WTC11 (cell line): Measurements from ENCODE around the gene VIT. TPM values are rescaled to one million over a fixed set of nuclear protein-coding genes. Genes with fewer than 3 reads are reported as not detected.
A peak's percentile ranks its signal among the peaks of the same experiment; 100 is the strongest.

ENCODE experiments used
- ATAC-seq: fragments of 200-7000 bp; cut with Tn5 transposase; 2 replicates; pipeline ENCODE4 v1.10.0; 2021; ENCODE audit warnings: mild to moderate bottlenecking, moderate library complexity
- CTCF ChIA-PET: fragments of 300-600 bp; sonication (Branson Sonifier 250); formaldehyde crosslinking; loops from one replicate; lab custom pipeline; 2021; ENCODE audit warnings: antibody characterized with exemption; lab: Charles Lee
- POLR2A ChIA-PET: fragments of 350-600 bp; sonication (Branson Sonifier 250); formaldehyde crosslinking; loops from one replicate; lab custom pipeline; 2021; ENCODE audit warnings: antibody characterized with exemption; lab: Charles Lee
- DNase-seq: peaks from one replicate; pipeline ENCODE4 v3.0.0; 2021; ENCODE audit warnings: low spot score
- H3K27ac Mint-ChIP-seq: 2 replicates; pipeline ENCODE4 v1.8.0; 2021; ENCODE audit warnings: mixed read lengths
- H3K27me3 Mint-ChIP-seq: 2 replicates; pipeline ENCODE4 v1.8.0; 2021; ENCODE audit warnings: low read depth, mild to moderate bottlenecking, moderate library complexity, mixed read lengths
- H3K36me3 Mint-ChIP-seq: 2 replicates; pipeline ENCODE4 v1.8.0; 2021; ENCODE audit warnings: mixed read lengths
- H3K4me1 Mint-ChIP-seq: 2 replicates; pipeline ENCODE4 v1.8.0; 2022; ENCODE audit warnings: mixed read lengths
- H3K4me3 Mint-ChIP-seq: 2 replicates; pipeline ENCODE4 v1.8.0; 2021; ENCODE audit warnings: mild to moderate bottlenecking, moderate library complexity, mixed read lengths
- H3K9me3 Mint-ChIP-seq: 2 replicates; pipeline ENCODE4 v1.8.0; 2021; ENCODE audit warnings: mixed read lengths
- AFF4 ChIP-seq: sonication (generic); formaldehyde crosslinking; IDR thresholded peaks from 2 replicates; pipeline ENCODE4 v1.8.1; 2023; ENCODE audit warnings: mild to moderate bottlenecking, missing genetic modification reagents, borderline replicate concordance
- ATF2 ChIP-seq: sonication (generic); formaldehyde crosslinking; IDR thresholded peaks from 2 replicates; pipeline ENCODE4 v1.8.1; 2022; ENCODE audit warnings: low read depth, missing genetic modification reagents, borderline replicate concordance
- CDX4 ChIP-seq: fragments of 250-450 bp; sonication (Bioruptor Pico); IDR thresholded peaks from 2 replicates; pipeline ENCODE4 v1.9.0; 2021; ENCODE audit warnings: moderate library complexity, mild to moderate bottlenecking, inconsistent platforms, borderline replicate concordance
- CREM ChIP-seq: sonication (generic); formaldehyde crosslinking; IDR thresholded peaks from 2 replicates; pipeline ENCODE4 v1.8.1; 2022; ENCODE audit warnings: mild to moderate bottlenecking, missing genetic modification reagents, moderate library complexity
- CTCF ChIP-seq: fragments of 200-600 bp; IDR thresholded peaks from 2 replicates; pipeline ENCODE4 v1.8.0; 2022; ENCODE audit warnings: antibody characterized with exemption
- E2F1 ChIP-seq: sonication (generic); formaldehyde crosslinking; IDR thresholded peaks from 2 replicates; pipeline ENCODE4 v1.8.0; 2022; ENCODE audit warnings: mild to moderate bottlenecking, missing genetic modification reagents
- ESRRA ChIP-seq: sonication (generic); formaldehyde crosslinking; IDR thresholded peaks from 2 replicates; pipeline ENCODE4 v1.8.1; 2022; ENCODE audit warnings: mild to moderate bottlenecking, missing genetic modification reagents, borderline replicate concordance
- FOXP4 ChIP-seq: sonication (generic); formaldehyde crosslinking; IDR thresholded peaks from 2 replicates; pipeline ENCODE4 v1.8.0; 2022; ENCODE audit warnings: mild to moderate bottlenecking, missing genetic modification reagents
- IRF2 ChIP-seq: sonication (generic); formaldehyde crosslinking; IDR thresholded peaks from 2 replicates; pipeline ENCODE4 v1.8.0; 2022; ENCODE audit warnings: low read depth, missing genetic modification reagents, borderline replicate concordance
- NR2C2 ChIP-seq: sonication (generic); formaldehyde crosslinking; IDR thresholded peaks from 2 replicates; pipeline ENCODE4 v1.8.0; 2022; ENCODE audit warnings: mild to moderate bottlenecking, missing genetic modification reagents
- OVOL2 ChIP-seq: fragments of 250-450 bp; sonication (Bioruptor Pico); IDR thresholded peaks from 2 replicates; pipeline ENCODE4 v1.9.0; 2021; ENCODE audit warnings: mild to moderate bottlenecking, borderline replicate concordance
- SMAD3 ChIP-seq: sonication (generic); formaldehyde crosslinking; IDR thresholded peaks from 2 replicates; pipeline ENCODE4 v1.8.0; 2022; ENCODE audit warnings: missing genetic modification reagents, mild to moderate bottlenecking, borderline replicate concordance
- SMAD4 ChIP-seq: sonication (generic); formaldehyde crosslinking; IDR thresholded peaks from 2 replicates; pipeline ENCODE4 v1.8.0; 2022; ENCODE audit warnings: mild to moderate bottlenecking, missing genetic modification reagents
- USF1 ChIP-seq: sonication (generic); formaldehyde crosslinking; IDR thresholded peaks from 2 replicates; pipeline ENCODE4 v1.8.0; 2022; ENCODE audit warnings: mild to moderate bottlenecking, missing genetic modification reagents
- ZBTB21 ChIP-seq: sonication (generic); formaldehyde crosslinking; IDR thresholded peaks from 2 replicates; pipeline ENCODE4 v1.8.1; 2023; ENCODE audit warnings: mild to moderate bottlenecking, missing genetic modification reagents, borderline replicate concordance
- ZBTB43 ChIP-seq: sonication (generic); formaldehyde crosslinking; IDR thresholded peaks from 2 replicates; pipeline ENCODE4 v1.8.1; 2023; ENCODE audit warnings: mild to moderate bottlenecking, missing genetic modification reagents
- ZNF532 ChIP-seq: fragments of 250-450 bp; sonication (Bioruptor Pico); IDR thresholded peaks from 2 replicates; pipeline ENCODE4 v1.9.0; 2021; ENCODE audit warnings: mild to moderate bottlenecking, borderline replicate concordance
- total RNA-seq: library from RNA; stranded (reverse); gene quantifications from 3 replicates; pipeline ENCODE4 v1.2.3, GENCODE V29; 2021

Gene VIT
- total RNA-seq, 1 experiment from 2014 or later, result 0.46 TPM

GRCh38 chr2:36823862-36824261 lies 127.4 kb downstream of the VIT start:
- Mint-ChIP-seq H3K4me1 (peaks cover 19% of the 10 kb centered on the region), H3K9me3 (no peaks in the 10 kb centered on the region), H3K36me3 (no peaks in the 10 kb centered on the region), H3K4me3 (peak overlapping the region; percentile 14; the same call in 1 of the 2 replicates), H3K27ac (peak overlapping the region; percentile 78), H3K27me3 (no peaks in the 10 kb centered on the region)
- TF ChIP-seq SMAD4, result no peak
- TF ChIP-seq ESRRA, result no peak
- no peak for TF ChIP-seq CDX4 (CRISPR knock-in tag)
- TF ChIP-seq FOXP4 (CRISPR knock-in tag), result no peak
- TF ChIP-seq USF1, result no peak
- no peak for TF ChIP-seq OVOL2 (CRISPR knock-in tag)
- no peak for TF ChIP-seq CTCF
- TF ChIP-seq AFF4 (CRISPR knock-in tag), result no peak
- TF ChIP-seq ZNF532 (CRISPR knock-in tag), result no peak
- no peak for TF ChIP-seq NR2C2 (CRISPR knock-in tag)
- TF ChIP-seq E2F1, result no peak
- no peak for TF ChIP-seq ZBTB43 (CRISPR knock-in tag)
- TF ChIP-seq ZBTB21, result no peak
- no peak for TF ChIP-seq ATF2 (CRISPR knock-in tag)
- TF ChIP-seq CREM (CRISPR knock-in tag), result no peak
- no peak for TF ChIP-seq SMAD3 (CRISPR knock-in tag)
- no peak for TF ChIP-seq IRF2 (CRISPR knock-in tag)
- POLR2A ChIA-PET, result interaction anchor here (0.6 kb wide), 1 partner anchor 16 kb away, joined by 4 read pairs; no protein-coding TSS in a partner anchor
- CTCF ChIA-PET, result interaction anchor here (0.5 to 0.7 kb wide), 2 partner anchors 127 to 151 kb away, joined by 3 to 5 read pairs; no protein-coding TSS in a partner anchor
- no peak for ATAC-seq
- no peak for DNase-seq
